Ovary (tissue), 9 donors: ENCODE data around the gene AFAP1. TPM values are rescaled to one million over a fixed set of nuclear protein-coding genes. Genes with fewer than 3 reads are reported as not detected.
A peak's percentile ranks its signal among the peaks of the same experiment; 100 is the strongest.

ENCODE experiments used
- DNase-seq, 5 donors: peaks; one replicate each; pipeline ENCODE4 v3.0.0-alpha.2; 2019 to 2020
- H3K27ac ChIP-seq, 2 donors: fragments of 200-600 bp; one replicate each; pipeline versions ENCODE4 v1.5.1 to v1.8.0; 2019 to 2022
- H3K27me3 ChIP-seq: fragments of 200-600 bp; one replicate; pipeline ENCODE4 v1.8.0; 2022
- H3K36me3 ChIP-seq: fragments of 200-600 bp; sonication (generic); one replicate; pipeline ENCODE4 v1.5.1; 2019
- H3K4me1 ChIP-seq: one replicate; pipeline ENCODE4 v1.8.1; 2013; ENCODE audit warnings: mild to moderate bottlenecking, moderate library complexity; ENCODE audit not compliant: insufficient read depth
- H3K4me3 ChIP-seq: fragments of 200-600 bp; sonication (generic); one replicate; pipeline ENCODE4 v1.5.1; 2017
- H3K9me3 ChIP-seq, 2 donors: fragments of 200-600 bp in 1 of 2; sonication (generic) in 1 of 2; one replicate each; pipeline versions ENCODE4 v1.5.1 to v1.8.1; 2013 to 2019; ENCODE audit warnings: mild to moderate bottlenecking in 1 of 2, moderate library complexity in 1 of 2
- EP300 ChIP-seq: sonication (generic); formaldehyde crosslinking; IDR thresholded peaks from one replicate; pipeline ENCODE4 v1.6.1; 2017; ENCODE audit warnings: antibody characterized with exemption
- POLR2A ChIP-seq: fragments of 450-650 bp; IDR thresholded peaks from one replicate; pipeline ENCODE4 v1.6.1; 2017; ENCODE audit warnings: antibody characterized with exemption, mild to moderate bottlenecking, moderate library complexity
- WGBS, 3 donors: extraction: QIAGEN DNeasy Blood & Tissue Kit in 1 of 3; methylation state at CpG; one replicate each; pipeline versions ENCODE4 v1.1.5 to v1.1.7; 2013 to 2017; 5-methylcytosine and 5-hydroxymethylcytosine counted together
- intact Hi-C, 4 donors: fragments of 100-400 bp; cut with DNase I; formaldehyde crosslinking; loops; one replicate each; pipeline versions ENCODE4 v1.11.0 to v1.15.1; 2022 to 2023
- polyA plus RNA-seq, 2 donors: library from polyadenylated mRNA; stranded (reverse); fragments of 200-250 nt in 1 of 2; fragments of 350-450 nt in 1 of 2; fragmentation: Illumina TruSeq in 1 of 2; extraction: RNeasy Lipid Tissue Mini Kit (QIAGEN cat#74804) in 1 of 2; gene quantifications; one replicate each; pipeline ENCODE4 v1.2.3, GENCODE V29; 2013 to 2014
- total RNA-seq, 7 donors: library from RNA; depleted of rRNA in 2 of 7; stranded (reverse); fragments of >200 nt in 2 of 7; fragmentation: NEBNext Ultra II Directional in 3 of 7; extraction: Animal tissue kit (Norgen Biotek cat#: 25700) in 3 of 7; gene quantifications; one replicate each; pipeline versions ENCODE4 v1.1.0 to v1.2.4, GENCODE V29; 2016 to 2023
- TF ChIP-seq, protein P1 (sequence below), 3 donors: fragments of 450-650 bp in 2 of 3; fragments of 200-600 bp in 1 of 3; IDR thresholded peaks; one replicate each; pipeline versions ENCODE4 v1.5.1 to v1.8.0; 2016 to 2022; ENCODE audit warnings: antibody characterized with exemption in 3 of 3, mild to moderate bottlenecking in 1 of 3
- donor health status: DM: no; HTN: no; CAD: no; lungs with moderate emphysema.
- donor health status: DM: no; HTN: no; CAD: no.
- donor health status: Bipolar disorder and iron deficiency.
- donor health status: DM: yes; HTN: yes; CAD: no.
- donor health status: DM: no; HTN: no; CAD: no.
- donor health status: DM: yes; HTN: yes; CAD: no.

Gene AFAP1
- total and polyA plus RNA-seq, 9 donors = 8.6 to 42.3 (median 23.0) TPM

DNA sequence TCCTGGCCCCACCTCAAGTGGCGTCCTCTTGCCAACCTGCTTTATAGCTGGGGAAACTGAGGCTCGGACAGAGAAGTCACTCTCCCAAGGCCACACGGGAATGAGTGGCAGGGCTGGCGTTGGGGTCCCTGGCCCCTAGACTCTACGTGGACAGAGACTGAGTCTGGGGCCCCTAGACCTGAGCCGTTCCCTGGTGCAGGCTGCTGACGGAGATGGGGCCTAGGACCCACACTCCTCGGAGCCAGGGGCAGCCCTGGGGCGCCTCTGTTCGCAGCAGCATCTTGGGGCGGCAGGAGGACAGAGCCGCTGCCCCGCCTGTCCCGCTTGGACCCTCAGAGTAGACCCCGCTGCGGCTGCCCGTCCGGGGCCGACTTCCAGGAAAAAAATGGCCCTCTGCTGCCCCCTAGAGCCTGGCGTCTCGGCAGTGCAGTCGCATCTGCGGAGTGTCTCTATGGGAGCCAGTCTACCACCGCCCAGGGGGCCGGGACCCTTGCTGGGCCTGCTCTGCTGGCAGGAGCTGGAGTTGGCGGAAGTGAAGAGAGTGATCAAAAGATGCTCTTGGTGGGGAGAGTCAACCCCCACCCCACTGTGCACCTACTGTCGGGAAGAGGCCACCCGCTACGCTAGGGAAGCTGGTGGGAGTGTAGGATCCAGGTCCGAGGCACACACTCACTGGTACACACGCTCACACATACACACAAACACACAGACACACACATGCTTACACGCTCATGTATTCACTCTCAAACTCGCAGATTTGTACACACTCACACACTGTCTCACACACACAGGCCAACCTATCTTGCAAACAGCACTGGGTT is 220.1 kb downstream of the AFAP1 start:
- no peaks in the 10 kb centered on the region for H3K9me3 ChIP-seq
- no peaks in the 10 kb centered on the region for H3K36me3 ChIP-seq
- DNase-seq = peak; percentile 69 to 87 (median 83)
- H3K4me1 ChIP-seq = peaks cover 2% of the 10 kb centered on the region
- H3K4me3 ChIP-seq = no peak overlapping the region
- TF ChIP-seq POLR2A = no peak
- TF ChIP-seq, protein P1, sequence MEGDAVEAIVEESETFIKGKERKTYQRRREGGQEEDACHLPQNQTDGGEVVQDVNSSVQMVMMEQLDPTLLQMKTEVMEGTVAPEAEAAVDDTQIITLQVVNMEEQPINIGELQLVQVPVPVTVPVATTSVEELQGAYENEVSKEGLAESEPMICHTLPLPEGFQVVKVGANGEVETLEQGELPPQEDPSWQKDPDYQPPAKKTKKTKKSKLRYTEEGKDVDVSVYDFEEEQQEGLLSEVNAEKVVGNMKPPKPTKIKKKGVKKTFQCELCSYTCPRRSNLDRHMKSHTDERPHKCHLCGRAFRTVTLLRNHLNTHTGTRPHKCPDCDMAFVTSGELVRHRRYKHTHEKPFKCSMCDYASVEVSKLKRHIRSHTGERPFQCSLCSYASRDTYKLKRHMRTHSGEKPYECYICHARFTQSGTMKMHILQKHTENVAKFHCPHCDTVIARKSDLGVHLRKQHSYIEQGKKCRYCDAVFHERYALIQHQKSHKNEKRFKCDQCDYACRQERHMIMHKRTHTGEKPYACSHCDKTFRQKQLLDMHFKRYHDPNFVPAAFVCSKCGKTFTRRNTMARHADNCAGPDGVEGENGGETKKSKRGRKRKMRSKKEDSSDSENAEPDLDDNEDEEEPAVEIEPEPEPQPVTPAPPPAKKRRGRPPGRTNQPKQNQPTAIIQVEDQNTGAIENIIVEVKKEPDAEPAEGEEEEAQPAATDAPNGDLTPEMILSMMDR (IDR thresholded peaks at IDR 0.05) = peak; percentile 77 to 81 (median 80)
- no peak overlapping the region for H3K27ac ChIP-seq
- no peaks in the 10 kb centered on the region for H3K27me3 ChIP-seq
- intact Hi-C loops = loop anchor here (2.0 to 10.0 kb wide), 5 partner anchors 255 to 527 kb away; partner anchors contain the start of gene SORCS2 (in 4 of the 4)
- 25 to 51% (median 26%) methylated on average over 17 to 33 of the region's 33 CpGs for WGBS, 3 donors

DNA sequence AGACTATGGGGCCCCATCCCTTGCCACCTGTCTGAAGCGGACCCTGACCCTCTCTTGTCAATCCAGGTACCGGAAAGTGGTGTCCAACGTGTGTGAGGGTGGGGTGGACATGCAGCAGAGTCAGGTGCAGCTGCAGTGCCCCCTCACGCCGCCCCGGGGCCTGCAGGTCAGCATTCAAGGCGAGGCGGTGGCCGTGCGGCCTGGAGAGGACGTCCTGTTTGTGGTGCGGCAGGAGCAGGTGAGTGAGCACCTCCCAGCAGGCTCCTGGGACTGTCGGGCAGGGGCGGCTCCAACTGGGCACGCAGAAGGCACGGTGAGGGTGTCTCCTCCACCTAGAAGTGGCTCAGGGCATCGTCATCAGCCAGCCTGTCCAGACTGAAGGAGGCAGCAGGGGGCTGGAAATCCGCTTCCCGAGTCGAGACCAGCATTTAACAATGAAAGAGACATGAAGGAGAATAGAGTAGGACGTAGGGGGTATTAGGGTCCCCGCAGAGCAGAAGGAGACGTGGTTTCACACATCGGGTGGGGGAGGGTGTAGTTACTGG is 221.6 kb downstream of the AFAP1 start:
- H3K27ac ChIP-seq = no peak overlapping the region
- intact Hi-C loops = loop anchor here (2.0 to 10.0 kb wide), 5 partner anchors 253 to 526 kb away; partner anchors contain the start of gene SORCS2 (in 2 of the 4)
- H3K36me3 ChIP-seq = no peaks in the 10 kb centered on the region
- 81 to 87% (median 82%) methylated on average over 24 of the region's 24 CpGs for WGBS, 3 donors
- H3K9me3 ChIP-seq = no peaks in the 10 kb centered on the region
- DNase-seq = no peak
- peaks cover 2% of the 10 kb centered on the region for H3K4me1 ChIP-seq
- H3K4me3 ChIP-seq = no peak overlapping the region
- TF ChIP-seq EP300 = no peak
- TF ChIP-seq POLR2A = no peak
- TF ChIP-seq, protein P1 (IDR thresholded peaks at IDR 0.05) = no peak
- H3K27me3 ChIP-seq = no peaks in the 10 kb centered on the region

DNA sequence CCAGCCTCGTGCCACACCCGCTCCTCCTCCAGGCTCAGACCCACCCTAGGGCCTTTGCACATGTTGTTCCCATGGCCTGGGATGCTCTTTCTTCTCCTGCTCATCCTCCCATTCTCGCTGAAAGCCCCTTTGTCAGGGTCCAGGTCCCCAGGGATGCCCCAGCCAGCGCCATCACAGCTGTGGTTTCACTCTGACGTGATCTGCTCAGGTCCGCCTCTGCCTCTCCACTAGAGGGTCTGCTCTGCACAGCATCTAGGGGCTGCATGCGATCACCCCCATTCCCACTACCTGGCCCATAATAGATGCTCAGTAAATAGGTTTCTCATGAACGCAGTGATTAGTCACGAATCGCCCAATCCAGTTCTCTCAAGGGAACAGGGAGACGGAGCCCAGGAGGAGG is 222.5 kb downstream of the AFAP1 start:
- Histone ChIP-seq H3K27me3 (no peaks in the 10 kb centered on the region), H3K27ac (no peak overlapping the region), H3K4me3 (no peak overlapping the region), H3K9me3 (no peaks in the 10 kb centered on the region), H3K36me3 (no peaks in the 10 kb centered on the region), H3K4me1 (peaks cover 2% of the 10 kb centered on the region)
- DNase-seq = no peak
- WGBS, 3 donors = 93 to 95% (median 93%) methylated on average over 11 of the region's 11 CpGs
- TF ChIP-seq, protein P1 (IDR thresholded peaks at IDR 0.05) = no peak
- TF ChIP-seq POLR2A (no peak), EP300 (no peak)
- intact Hi-C loops = loop anchor here in 3 of 4 donors (5.0 to 10.0 kb wide), 3 partner anchors 252 to 525 kb away; partner anchors contain the start of gene SORCS2 (in 1 of the 3)

DNA sequence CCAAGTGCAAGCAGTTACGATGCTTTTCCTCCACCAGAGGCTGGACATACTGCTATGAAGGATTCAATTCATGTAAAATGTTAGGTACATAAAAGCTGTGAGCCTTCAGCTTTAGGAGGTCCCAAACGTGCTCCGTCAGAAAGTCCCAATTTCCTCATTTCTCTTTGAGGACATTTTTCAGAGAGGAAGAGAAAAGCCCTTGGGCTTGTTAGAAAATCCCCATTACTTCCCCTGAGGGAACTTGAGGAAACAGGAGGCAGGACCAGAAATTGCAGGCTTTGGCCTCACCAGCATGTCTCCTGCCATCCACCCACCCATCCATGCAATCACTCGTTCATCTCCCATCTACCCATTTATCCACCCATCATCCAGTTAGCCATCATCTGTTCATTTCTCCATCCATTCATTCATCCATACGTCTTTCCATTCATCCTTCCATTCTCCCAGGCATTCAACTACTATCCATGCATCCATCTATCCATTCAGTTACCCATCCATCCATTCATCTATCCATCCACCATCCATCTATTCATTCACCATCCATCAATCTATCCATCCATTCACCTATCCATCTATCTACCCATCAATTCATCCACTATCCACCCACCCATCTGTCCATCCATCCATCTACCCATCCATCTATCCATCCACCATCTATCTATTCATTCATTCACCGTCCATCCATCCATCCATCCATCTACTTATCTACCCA is 223.5 kb downstream of the AFAP1 start:
- no peak for DNase-seq
- Histone ChIP-seq H3K4me3 (no peak overlapping the region), H3K36me3 (no peaks in the 10 kb centered on the region), H3K27ac (no peak overlapping the region), H3K27me3 (no peaks in the 10 kb centered on the region), H3K9me3 (no peaks in the 10 kb centered on the region), H3K4me1 (peaks cover 2% of the 10 kb centered on the region)
- intact Hi-C loops = loop anchor here in 3 of 4 donors (5.0 to 10.0 kb wide), 3 partner anchors 251 to 524 kb away; partner anchors contain the start of gene SORCS2 (in 1 of the 3)
- TF ChIP-seq EP300 = no peak
- 81 to 85% (median 82%) methylated on average over 6 of the region's 6 CpGs for WGBS, 3 donors
